Naive B cell (primary cell): ENCODE measurements around the gene BCL11B. TPM values are rescaled to one million over a fixed set of nuclear protein-coding genes. Genes with fewer than 3 reads are reported as not detected.
A peak's percentile ranks its signal among the peaks of the same experiment; 100 is the strongest.

Experiments used
- ATAC-seq, 2 donors: fragments of 150-1000 bp; cut with Tn5 transposase; 2 replicates each; pipeline ENCODE4 v1.10.0; 2021; ENCODE audit warnings: low read depth in 2 of 2, mild to moderate bottlenecking in 2 of 2, moderate library complexity in 2 of 2
- DNase-seq: peaks from one replicate; pipeline ENCODE4 v3.0.0; 2022
- H3K27ac Mint-ChIP-seq, 6 donors: one replicate each; pipeline ENCODE4 v1.8.0; 2020 to 2022; ENCODE audit warnings: mild to moderate bottlenecking in 6 of 6, mixed read lengths in 6 of 6, moderate library complexity in 5 of 6, inconsistent platforms in 2 of 6
- H3K27me3 Mint-ChIP-seq, 3 donors: one replicate each; pipeline ENCODE4 v1.8.0; 2021 to 2022; ENCODE audit warnings: mixed read lengths in 3 of 3, mild to moderate bottlenecking in 1 of 3
- H3K36me3 Mint-ChIP-seq, 2 donors: one replicate each; pipeline ENCODE4 v1.8.0; 2020 to 2022; ENCODE audit warnings: mixed read lengths in 2 of 2, inconsistent platforms in 1 of 2, mild to moderate bottlenecking in 1 of 2
- H3K4me1 Mint-ChIP-seq, 3 donors: one replicate each; pipeline ENCODE4 v1.8.0; 2020 to 2022; ENCODE audit warnings: mixed read lengths in 3 of 3, inconsistent platforms in 1 of 3, mild to moderate bottlenecking in 1 of 3, moderate library complexity in 1 of 3
- H3K4me3 Mint-ChIP-seq, 8 donors: one replicate each; pipeline ENCODE4 v1.8.0; 2020 to 2022; ENCODE audit warnings: mild to moderate bottlenecking in 8 of 8, mixed read lengths in 8 of 8, moderate library complexity in 8 of 8, inconsistent platforms in 2 of 8
- H3K9me3 Mint-ChIP-seq, 7 donors: one replicate each; pipeline ENCODE4 v1.8.0; 2020 to 2022; ENCODE audit warnings: mixed read lengths in 7 of 7, mild to moderate bottlenecking in 5 of 7, inconsistent platforms in 2 of 7, moderate library complexity in 1 of 7
- polyA plus RNA-seq, 6 donors: library from polyadenylated mRNA; unstranded; fragments of 300-500 nt; fragmentation: Illumina TruSeq; gene quantifications; one replicate each; pipeline ENCODE4 v1.2.3, GENCODE V29; 2021; ENCODE audit warnings: low read depth in 6 of 6

BCL11B gene
- polyA plus RNA-seq, 6 donors from 2014 or later = 0.03 to 0.05 TPM; not detected in 4

DNA sequence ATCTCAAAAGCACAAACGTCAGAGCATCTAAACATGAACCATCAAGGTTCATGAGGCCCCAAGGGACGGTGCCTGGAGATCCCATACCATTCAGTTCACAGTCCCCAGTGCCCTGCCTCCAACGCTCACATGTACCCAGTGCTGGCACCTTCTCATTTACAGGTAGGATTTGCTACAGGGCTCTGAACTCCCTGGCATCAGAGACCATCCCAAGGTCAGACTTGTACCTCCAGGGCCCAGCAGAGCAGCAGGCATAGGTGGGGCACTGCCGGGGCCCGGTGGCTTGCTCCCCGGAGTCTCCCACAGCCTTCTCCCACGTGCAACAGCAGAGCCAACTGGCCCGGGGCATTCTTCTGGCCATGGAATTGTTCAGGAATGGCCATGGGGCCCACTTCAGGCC is 114.8 kb downstream of the BCL11B start:
- H3K27me3 Mint-ChIP-seq = peaks cover 0 to 10% (median 6%) of the 10 kb centered on the region in 3 donors
- H3K4me1 Mint-ChIP-seq = no peaks in the 10 kb centered on the region
- DNase-seq = no peak
- no peak overlapping the region for H3K4me3 Mint-ChIP-seq
- H3K27ac Mint-ChIP-seq = no peak overlapping the region
- no peaks in the 10 kb centered on the region for H3K36me3 Mint-ChIP-seq
- ATAC-seq = no peak
- H3K9me3 Mint-ChIP-seq = peaks cover 0 to 5% (median 0%) of the 10 kb centered on the region in 7 donors

DNA sequence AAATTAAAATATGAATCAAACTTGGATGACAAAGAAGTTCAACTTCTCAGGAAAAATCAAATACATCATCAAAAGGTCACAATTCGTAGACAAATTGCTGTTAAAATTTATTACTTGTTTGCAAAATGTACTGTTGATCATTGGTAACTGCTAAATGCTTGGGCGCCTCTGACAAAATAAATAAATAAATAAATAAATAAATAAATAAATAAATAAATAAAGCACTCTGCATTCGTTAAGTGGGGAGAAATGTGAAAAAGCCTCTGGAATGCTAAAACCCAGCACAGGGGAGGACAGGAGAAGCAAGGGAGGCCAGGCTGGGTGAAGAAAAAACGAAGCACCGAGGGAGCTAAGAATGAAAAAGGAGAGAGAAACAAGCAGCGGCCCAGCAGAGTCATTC is 115.2 kb downstream of the BCL11B start:
- Mint-ChIP-seq H3K27me3 (peaks cover 0 to 10% (median 6%) of the 10 kb centered on the region in 3 donors), H3K9me3 (peaks cover 0 to 5% (median 0%) of the 10 kb centered on the region in 7 donors), H3K4me3 (no peak overlapping the region), H3K4me1 (no peaks in the 10 kb centered on the region), H3K27ac (no peak overlapping the region), H3K36me3 (no peaks in the 10 kb centered on the region)
- DNase-seq = no peak
- ATAC-seq = no peak

DNA sequence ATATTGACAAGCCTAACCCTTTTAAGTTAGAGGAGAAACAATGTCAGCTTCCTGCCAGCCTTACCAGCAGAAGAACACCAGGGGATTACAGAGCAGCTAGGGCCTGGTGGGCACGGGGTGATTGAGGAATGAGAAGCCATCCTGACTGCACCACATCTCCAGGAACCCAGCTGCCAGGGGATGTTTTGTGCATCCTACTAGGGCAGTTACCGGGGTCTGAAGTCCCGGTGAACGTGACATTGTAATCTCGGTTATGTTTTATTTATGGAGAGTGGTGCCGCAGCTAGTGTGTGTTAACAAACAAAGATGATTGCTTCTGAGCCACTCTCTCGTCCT is 115.9 kb downstream of the BCL11B start:
- Mint-ChIP-seq H3K9me3 (no peaks in the 10 kb centered on the region), H3K4me3 (no peak overlapping the region), H3K27ac (no peak overlapping the region), H3K27me3 (peaks cover 0 to 10% (median 6%) of the 10 kb centered on the region in 3 donors), H3K4me1 (no peaks in the 10 kb centered on the region), H3K36me3 (no peaks in the 10 kb centered on the region)
- no peak for ATAC-seq
- DNase-seq = no peak

DNA sequence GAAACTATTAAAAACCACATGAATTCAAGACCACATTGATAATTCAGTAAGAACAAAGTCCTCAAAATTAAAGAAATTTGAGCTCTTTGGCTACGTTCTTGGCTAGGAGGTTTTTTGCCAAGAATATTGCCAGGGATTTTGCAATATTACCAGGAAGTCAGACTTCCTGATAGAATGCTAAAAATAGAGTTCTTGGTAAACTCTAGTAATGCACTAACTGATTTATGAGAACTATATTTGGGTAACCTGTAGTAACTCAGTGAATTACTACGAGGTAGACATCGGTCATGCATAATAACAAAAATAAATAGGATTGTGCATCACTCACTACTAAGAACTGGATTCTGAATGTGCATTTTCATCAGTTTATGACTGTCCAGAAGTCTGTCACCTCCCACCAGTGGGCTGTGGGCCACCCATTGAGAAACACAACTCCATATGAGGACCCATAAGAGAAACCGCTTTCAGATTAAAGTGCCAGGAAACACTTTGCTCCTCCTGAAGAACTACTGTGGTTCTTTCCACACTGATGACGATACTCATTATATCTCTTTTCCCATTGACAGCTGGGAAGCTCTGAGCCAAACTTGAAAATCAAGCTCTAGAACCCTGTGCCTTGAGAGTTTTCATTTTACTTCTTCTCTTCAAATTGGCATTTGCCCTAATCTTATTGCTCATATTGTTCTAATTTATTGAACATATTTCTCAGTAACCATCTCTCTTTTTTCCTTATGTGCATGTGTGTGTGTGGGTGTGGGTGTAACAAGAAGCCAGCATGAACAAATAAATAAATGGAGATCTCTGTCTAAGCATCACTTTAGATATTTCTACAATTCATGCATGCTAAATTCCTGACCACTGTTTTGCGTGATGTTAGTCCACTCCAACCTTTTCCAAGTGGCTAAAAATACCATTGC is 116.6 kb downstream of the BCL11B start:
- no peak overlapping the region for H3K27ac Mint-ChIP-seq
- DNase-seq (no peak), ATAC-seq (no peak)
- no peaks in the 10 kb centered on the region for H3K36me3 Mint-ChIP-seq
- no peaks in the 10 kb centered on the region for H3K4me1 Mint-ChIP-seq
- H3K27me3 Mint-ChIP-seq = peaks cover 0 to 10% (median 6%) of the 10 kb centered on the region in 3 donors
- H3K9me3 Mint-ChIP-seq = no peaks in the 10 kb centered on the region
- H3K4me3 Mint-ChIP-seq = no peak overlapping the region

DNA sequence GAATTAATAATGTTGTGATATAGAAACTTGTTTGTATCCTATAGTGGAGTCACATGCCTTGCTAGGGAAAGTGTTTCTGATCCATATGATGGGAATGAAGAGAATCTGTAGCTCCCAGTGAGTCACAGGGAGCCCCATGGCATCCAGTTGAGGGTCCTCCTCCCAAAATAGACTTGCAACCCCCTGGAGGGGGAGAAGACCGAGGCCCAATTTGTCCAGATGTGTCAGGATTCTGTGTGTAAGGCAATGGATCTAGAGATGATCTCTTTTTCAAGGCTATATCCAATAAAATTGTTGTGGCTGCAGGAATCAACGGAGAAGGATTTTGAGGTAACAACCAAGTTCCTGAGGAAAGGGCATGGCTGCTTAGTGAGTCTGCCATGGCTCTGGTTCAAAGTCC is 121.8 kb downstream of the BCL11B start:
- Mint-ChIP-seq H3K4me1 (no peaks in the 10 kb centered on the region), H3K36me3 (no peaks in the 10 kb centered on the region), H3K4me3 (no peak overlapping the region), H3K9me3 (peaks cover 0 to 2% (median 0%) of the 10 kb centered on the region in 7 donors), H3K27ac (no peak overlapping the region), H3K27me3 (peaks cover 0 to 9% (median 0%) of the 10 kb centered on the region in 3 donors)
- no peak for DNase-seq
- no peak for ATAC-seq

DNA sequence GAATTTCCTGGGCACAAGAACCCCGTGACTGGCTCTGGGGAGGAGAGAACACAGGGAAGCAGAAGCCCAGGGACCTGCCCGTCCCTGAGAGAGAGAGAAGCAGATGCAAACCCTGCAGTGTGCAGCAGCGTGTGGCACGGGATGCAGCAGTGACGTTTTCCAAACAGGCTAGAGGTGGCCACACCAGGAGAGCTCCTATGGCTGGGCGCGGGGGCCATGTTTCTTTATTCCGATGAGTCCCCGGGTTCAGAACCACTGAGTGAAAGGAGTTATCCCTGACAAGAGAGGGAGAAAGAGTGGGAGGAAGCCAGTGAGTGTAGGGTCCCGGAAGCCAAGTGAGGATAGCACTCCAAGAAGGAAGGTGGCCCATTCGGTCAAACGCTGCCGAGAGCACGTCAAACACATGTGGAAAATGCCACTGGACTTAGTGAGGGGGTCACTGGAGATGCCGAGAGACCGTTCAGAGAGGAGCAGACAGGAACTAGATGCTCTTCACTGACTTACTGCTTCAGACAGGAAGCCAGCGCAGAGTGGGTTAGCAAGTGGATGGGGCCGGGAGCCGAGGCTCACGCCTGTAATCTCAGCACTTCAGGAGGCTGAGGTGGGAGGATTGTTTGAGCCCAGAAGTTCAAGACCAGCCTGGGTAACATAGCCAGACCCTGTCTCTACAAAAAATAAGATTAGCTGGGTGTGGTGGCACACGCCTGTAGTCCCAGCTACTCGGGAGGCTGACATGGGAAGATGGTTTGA is 123.0 kb downstream of the BCL11B start:
- Mint-ChIP-seq H3K9me3 (peaks cover 0 to 3% (median 0%) of the 10 kb centered on the region in 7 donors), H3K27ac (no peak overlapping the region), H3K36me3 (no peaks in the 10 kb centered on the region), H3K4me3 (no peak overlapping the region), H3K4me1 (no peaks in the 10 kb centered on the region), H3K27me3 (peaks cover 0 to 9% (median 0%) of the 10 kb centered on the region in 3 donors)
- ATAC-seq (no peak), DNase-seq (no peak)

DNA sequence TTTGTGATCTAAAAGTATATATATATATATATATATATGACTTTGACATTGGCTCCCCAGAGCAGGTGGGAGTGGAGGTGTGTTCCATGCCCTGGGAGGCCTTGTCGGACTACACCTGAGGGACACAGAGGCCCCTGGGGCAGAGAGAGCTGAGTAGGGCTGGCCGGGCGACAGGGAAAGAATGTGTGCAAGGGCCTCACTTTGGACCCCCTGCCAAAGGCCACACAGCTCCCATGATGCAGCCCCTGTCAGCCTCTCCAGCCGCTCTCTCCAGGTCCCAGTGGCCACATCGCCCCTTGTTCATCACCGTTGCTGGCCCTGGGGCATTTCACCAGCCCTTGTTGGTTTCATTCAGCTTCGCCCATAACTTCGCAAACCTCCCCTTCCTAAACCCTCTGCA is 123.9 kb downstream of the BCL11B start:
- no peak for DNase-seq
- Mint-ChIP-seq H3K4me1 (no peaks in the 10 kb centered on the region), H3K36me3 (no peaks in the 10 kb centered on the region), H3K4me3 (peak overlapping the region in 1 of 8 donors; percentile 53), H3K9me3 (peaks cover 0 to 4% (median 0%) of the 10 kb centered on the region in 7 donors), H3K27me3 (peaks cover 0 to 9% (median 0%) of the 10 kb centered on the region in 3 donors), H3K27ac (no peak overlapping the region)
- no peak for ATAC-seq

DNA sequence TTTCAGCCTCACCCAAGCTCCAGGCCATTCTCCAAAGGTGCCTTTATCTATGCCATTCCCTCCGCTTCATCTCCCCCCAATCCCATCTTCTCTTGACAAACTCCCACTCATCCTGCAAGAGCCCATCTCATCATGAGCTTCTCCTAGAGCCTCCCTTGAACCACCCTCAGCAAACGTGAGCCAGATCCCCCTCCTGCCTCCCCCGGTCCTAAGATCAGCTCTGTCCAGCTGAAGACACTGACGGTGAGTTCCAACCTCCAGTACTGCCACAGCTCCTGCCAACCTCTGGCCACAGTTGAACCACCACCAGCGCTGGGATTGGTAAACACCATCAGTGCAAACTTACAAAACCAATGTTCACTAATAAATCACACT is 124.6 kb downstream of the BCL11B start:
- peaks cover 0 to 9% (median 0%) of the 10 kb centered on the region in 3 donors for H3K27me3 Mint-ChIP-seq
- no peaks in the 10 kb centered on the region for H3K36me3 Mint-ChIP-seq
- DNase-seq = no peak
- H3K4me1 Mint-ChIP-seq = no peaks in the 10 kb centered on the region
- H3K4me3 Mint-ChIP-seq = no peak overlapping the region
- peaks cover 0 to 4% (median 0%) of the 10 kb centered on the region in 7 donors for H3K9me3 Mint-ChIP-seq
- H3K27ac Mint-ChIP-seq = no peak overlapping the region
- ATAC-seq = no peak

DNA sequence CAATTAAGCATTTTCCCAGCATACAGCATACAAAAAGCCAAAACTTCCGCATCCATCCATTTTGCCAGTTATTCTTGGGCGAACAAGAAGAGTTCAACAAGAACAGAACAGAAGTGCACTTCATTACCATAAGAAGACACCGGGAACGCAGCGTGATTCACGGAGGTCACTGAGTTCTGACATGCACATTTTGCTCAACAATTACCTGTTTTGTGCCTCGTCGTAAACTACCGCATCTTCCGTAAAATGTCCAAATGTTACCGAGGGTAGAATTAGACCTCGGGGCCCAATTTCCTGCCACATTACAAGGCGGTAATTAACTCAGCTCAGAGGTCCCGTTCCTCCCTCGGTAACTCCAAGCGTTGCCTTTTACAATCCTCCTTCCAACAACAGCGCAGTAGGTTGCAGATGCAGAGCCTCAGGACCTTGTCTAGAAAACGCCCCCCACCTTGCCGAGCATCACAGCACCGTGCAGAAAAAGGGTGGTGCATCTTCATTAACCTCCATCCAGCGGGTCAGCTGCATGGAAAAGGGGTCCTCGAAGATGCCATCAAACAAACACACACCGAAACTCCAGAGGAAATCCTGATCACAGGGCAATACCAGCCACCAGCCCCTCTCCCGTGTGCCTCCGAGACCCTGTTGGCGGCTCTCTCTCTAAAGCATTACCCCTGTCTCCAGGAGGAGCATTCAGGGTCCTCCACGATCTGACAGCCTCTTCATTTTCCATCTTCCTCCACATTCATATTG is 125.2 kb downstream of the BCL11B start:
- no peaks in the 10 kb centered on the region for H3K36me3 Mint-ChIP-seq
- H3K27ac Mint-ChIP-seq = no peak overlapping the region
- H3K4me1 Mint-ChIP-seq = no peaks in the 10 kb centered on the region
- ATAC-seq (no peak), DNase-seq (no peak)
- H3K27me3 Mint-ChIP-seq = peaks cover 0 to 9% (median 0%) of the 10 kb centered on the region in 3 donors
- H3K9me3 Mint-ChIP-seq = peaks cover 0 to 4% (median 0%) of the 10 kb centered on the region in 7 donors
- no peak overlapping the region for H3K4me3 Mint-ChIP-seq

DNA sequence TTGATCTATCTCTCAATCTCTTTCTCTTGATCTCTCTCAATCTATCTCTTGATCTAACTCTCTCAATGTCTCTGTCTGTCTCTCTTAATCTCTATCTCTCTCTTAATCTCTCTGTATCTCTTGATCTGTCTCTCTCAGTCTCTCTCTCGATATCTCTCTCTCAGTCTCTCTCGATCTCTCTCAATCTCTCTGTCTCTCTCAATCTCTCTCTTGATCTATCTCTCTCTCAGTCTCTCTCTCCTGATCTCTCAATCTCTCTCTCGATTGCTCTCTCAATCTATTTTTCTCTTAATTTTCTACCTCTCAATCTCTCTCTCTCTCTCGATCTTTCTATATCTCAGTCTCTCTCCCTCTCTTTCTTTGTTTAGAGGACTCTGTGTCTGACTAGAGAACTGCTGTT is 126.7 kb downstream of the BCL11B start:
- Mint-ChIP-seq H3K9me3 (peaks cover 0 to 5% (median 0%) of the 10 kb centered on the region in 7 donors), H3K4me1 (no peaks in the 10 kb centered on the region), H3K4me3 (no peak overlapping the region), H3K27me3 (peaks cover 0 to 9% (median 0%) of the 10 kb centered on the region in 3 donors), H3K36me3 (no peaks in the 10 kb centered on the region), H3K27ac (no peak overlapping the region)
- no peak for DNase-seq
- no peak for ATAC-seq

DNA sequence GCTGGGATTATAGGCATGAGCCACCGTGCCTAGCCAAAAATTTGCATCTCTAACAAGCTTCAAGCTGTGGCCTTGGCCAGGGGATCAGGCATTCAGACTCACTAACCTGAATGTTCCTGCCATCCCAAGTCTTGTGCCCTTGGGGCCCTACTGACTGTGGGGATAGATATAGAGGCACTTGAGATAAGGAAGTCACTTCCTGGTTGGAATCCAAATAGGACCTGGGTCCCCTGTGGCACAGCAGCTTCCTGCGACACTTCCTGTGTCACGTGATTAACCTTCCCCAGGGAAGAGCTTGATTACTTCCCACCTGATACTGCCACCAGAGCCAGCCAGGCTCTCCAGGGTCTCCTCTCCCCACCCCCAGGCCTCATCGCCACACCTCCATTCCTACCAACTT is 128.2 kb downstream of the BCL11B start:
- Mint-ChIP-seq H3K36me3 (no peaks in the 10 kb centered on the region), H3K27me3 (peaks cover 0 to 6% (median 0%) of the 10 kb centered on the region in 3 donors), H3K9me3 (peaks cover 0 to 5% (median 1%) of the 10 kb centered on the region in 7 donors), H3K4me1 (no peaks in the 10 kb centered on the region), H3K4me3 (no peak overlapping the region), H3K27ac (peak overlapping the region in 1 of 6 donors; percentile 12)
- DNase-seq (no peak), ATAC-seq (no peak)

DNA sequence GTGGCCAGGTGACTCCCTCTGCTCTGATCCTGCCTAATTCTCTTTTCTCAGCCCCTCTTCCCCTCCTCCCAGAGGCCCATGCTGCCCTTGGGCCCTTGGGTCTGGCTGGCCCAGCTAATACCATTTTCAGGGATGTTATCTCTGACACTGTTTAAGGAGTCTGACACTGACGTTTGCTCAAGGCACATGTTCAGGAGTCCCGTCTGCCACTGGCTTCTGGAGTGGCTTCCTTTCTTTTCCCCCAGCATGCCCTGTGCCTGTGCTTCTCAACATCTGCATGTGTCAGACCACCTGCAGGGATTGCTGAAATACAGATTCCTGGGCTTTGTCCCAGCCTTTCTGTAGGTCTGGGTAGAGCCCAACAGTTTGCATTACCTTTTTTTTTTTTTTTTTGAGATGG is 128.9 kb downstream of the BCL11B start:
- ATAC-seq = no peak

DNA sequence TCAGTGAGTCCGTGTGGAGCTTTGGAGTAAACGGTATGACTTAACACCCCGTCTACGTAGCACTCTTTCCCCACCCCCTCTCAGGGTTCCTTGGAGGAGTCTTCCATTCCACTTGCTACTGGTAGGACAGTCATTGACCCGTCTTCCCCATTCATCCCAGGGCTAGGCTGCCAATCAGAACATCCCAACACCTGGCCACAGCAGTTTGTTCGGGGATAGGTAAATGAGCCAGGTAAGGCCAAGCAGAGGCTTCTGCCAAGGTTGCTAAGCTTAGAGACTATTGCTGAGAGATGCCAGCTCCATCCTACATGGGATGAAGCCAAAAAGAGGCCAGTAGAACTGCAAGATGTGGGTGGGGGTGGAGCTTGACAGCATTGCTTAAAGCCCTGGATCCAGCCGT is 130.8 kb downstream of the BCL11B start:
- H3K27ac Mint-ChIP-seq = no peak overlapping the region
- peaks cover 0 to 3% (median 0%) of the 10 kb centered on the region in 3 donors for H3K4me1 Mint-ChIP-seq
- peaks cover 0 to 8% (median 2%) of the 10 kb centered on the region in 7 donors for H3K9me3 Mint-ChIP-seq
- DNase-seq = no peak
- ATAC-seq = no peak
- no peak overlapping the region for H3K4me3 Mint-ChIP-seq
- no peaks in the 10 kb centered on the region for H3K27me3 Mint-ChIP-seq
- no peaks in the 10 kb centered on the region for H3K36me3 Mint-ChIP-seq

More for the DNA sequence above, 128.9 kb downstream of the BCL11B start:
- Mint-ChIP-seq H3K27me3 (no peaks in the 10 kb centered on the region), H3K4me1 (no peaks in the 10 kb centered on the region), H3K36me3 (no peaks in the 10 kb centered on the region), H3K27ac (peak overlapping the region in 1 of 6 donors; percentile 79), H3K4me3 (no peak overlapping the region), H3K9me3 (peaks cover 0 to 4% (median 2%) of the 10 kb centered on the region in 7 donors)
- DNase-seq = no peak
